HEK293 (cell line): ENCODE results near the gene SLBP.

ENCODE experiments used
- CTCF ChIA-PET: fragments of 350-600 bp; formaldehyde crosslinking; extraction: SDS; loops from one replicate; lab custom pipeline; 2021; ENCODE audit warnings: antibody characterized with exemption; lab: Yijun Ruan, JAX
- POLR2A ChIA-PET: fragments of 300-600 bp; formaldehyde crosslinking; extraction: SDS; loops from one replicate; lab custom pipeline; 2020; ENCODE audit warnings: antibody characterized with exemption, inconsistent platforms; lab: Yijun Ruan, JAX
- H3K27ac ChIP-seq: fragments of 200-500 bp; sonication (Bioruptor generic); 2 replicates; pipeline ENCODE4 v1.5.1; 2014; ENCODE audit warnings: low read depth, low read length, control low read depth, inconsistent platforms; ENCODE audit errors: extremely low read depth
- H3K36me3 ChIP-seq, 2 experiments: fragments of 200-500 bp in 1 of 2; sonication (Bioruptor generic) in 1 of 2; 1 replicate in 1 of 2; 2 replicates in 1 of 2; pipeline ENCODE4 v1.5.1; 2014 to 2017; ENCODE audit warnings: inconsistent platforms in 2 of 2, low read length in 2 of 2; ENCODE audit not compliant: control insufficient read depth in 2 of 2, insufficient read depth in 1 of 2
- H3K4me1 ChIP-seq: fragments of 200-500 bp; sonication (Bioruptor generic); 2 replicates; pipeline ENCODE4 v1.5.1; 2014; ENCODE audit warnings: mild to moderate bottlenecking, low read length, inconsistent platforms; ENCODE audit not compliant: control insufficient read depth, insufficient read depth
- H3K4me3 ChIP-seq: 2 replicates; pipeline ENCODE4 v1.5.1; 2011; ENCODE audit warnings: low read depth, mild to moderate bottlenecking, control low read depth, low read length, moderate library complexity
- H3K9me3 ChIP-seq: fragments of 200-500 bp; sonication (Bioruptor generic); 2 replicates; pipeline ENCODE4 v1.5.1; 2014; ENCODE audit warnings: low read depth, low read length, inconsistent platforms; ENCODE audit not compliant: control insufficient read depth, insufficient read depth
- FEZF1 ChIP-seq: fragments of 450-650 bp; formaldehyde crosslinking; IDR thresholded peaks from 2 replicates; pipeline ENCODE4 v1.5.1; 2016; ENCODE audit warnings: missing biosample characterization, missing genetic modification characterization
- KLF10 ChIP-seq: fragments of 450-650 bp; IDR thresholded peaks from 2 replicates; pipeline ENCODE4 v1.5.1; 2018; ENCODE audit warnings: missing biosample characterization, mild to moderate bottlenecking, missing genetic modification characterization
- MYNN ChIP-seq: fragments of 450-650 bp; formaldehyde crosslinking; IDR thresholded peaks from 2 replicates; pipeline ENCODE4 v1.5.1; 2016; ENCODE audit warnings: missing biosample characterization, missing genetic modification characterization, borderline replicate concordance
- ZBTB17 ChIP-seq: fragments of 450-650 bp; formaldehyde crosslinking; IDR thresholded peaks from 2 replicates; pipeline ENCODE4 v1.5.1; 2016; ENCODE audit warnings: missing biosample characterization, missing genetic modification characterization
- ZFHX2 ChIP-seq: fragments of 450-650 bp; formaldehyde crosslinking; conservative IDR thresholded peaks from 2 replicates; pipeline ENCODE4 v1.5.1; 2016; ENCODE audit warnings: missing biosample characterization, missing genetic modification characterization
- ZFP3 ChIP-seq: fragments of 450-650 bp; formaldehyde crosslinking; IDR thresholded peaks from 2 replicates; pipeline ENCODE4 v1.5.1; 2016; ENCODE audit warnings: low read depth, missing biosample characterization, missing genetic modification characterization
- ZFP41 ChIP-seq: fragments of 450-650 bp; formaldehyde crosslinking; IDR thresholded peaks from 2 replicates; pipeline ENCODE4 v1.5.1; 2016; ENCODE audit warnings: missing biosample characterization, missing genetic modification characterization, borderline replicate concordance
- ZIC2 ChIP-seq: fragments of 450-650 bp; formaldehyde crosslinking; IDR thresholded peaks from 2 replicates; pipeline ENCODE4 v1.5.1; 2016; ENCODE audit warnings: missing biosample characterization, missing genetic modification characterization
- ZNF133 ChIP-seq: fragments of 450-650 bp; formaldehyde crosslinking; IDR thresholded peaks from 2 replicates; pipeline ENCODE4 v1.5.1; 2016; ENCODE audit warnings: missing biosample characterization, missing genetic modification characterization
- ZNF184 ChIP-seq: fragments of 450-650 bp; IDR thresholded peaks from 2 replicates; pipeline ENCODE4 v1.5.1; 2018; ENCODE audit warnings: missing biosample characterization, mild to moderate bottlenecking, missing genetic modification characterization
- ZNF214 ChIP-seq: fragments of 450-650 bp; formaldehyde crosslinking; IDR thresholded peaks from 2 replicates; pipeline ENCODE4 v1.5.1; 2017; ENCODE audit warnings: missing biosample characterization, mild to moderate bottlenecking, missing genetic modification characterization, borderline replicate concordance
- ZNF248 ChIP-seq: fragments of 450-650 bp; formaldehyde crosslinking; IDR thresholded peaks from 2 replicates; pipeline ENCODE4 v1.5.1; 2017; ENCODE audit warnings: missing biosample characterization, missing genetic modification characterization
- ZNF544 ChIP-seq: fragments of 450-650 bp; formaldehyde crosslinking; IDR thresholded peaks from 2 replicates; pipeline ENCODE4 v1.5.0; 2017; ENCODE audit warnings: missing biosample characterization, missing genetic modification characterization
- ZSCAN23 ChIP-seq: fragments of 450-650 bp; formaldehyde crosslinking; IDR thresholded peaks from 2 replicates; pipeline ENCODE4 v1.5.1; 2016; ENCODE audit warnings: missing biosample characterization, missing genetic modification characterization
- TF ChIP-seq, protein P1 (sequence below): fragments of 450-650 bp; formaldehyde crosslinking; IDR thresholded peaks from 2 replicates; pipeline ENCODE4 v1.5.1; 2016; ENCODE audit warnings: missing biosample characterization, missing genetic modification characterization
- TF ChIP-seq, protein P2 (sequence below): fragments of 450-650 bp; formaldehyde crosslinking; IDR thresholded peaks from 2 replicates; pipeline ENCODE4 v1.5.1; 2017; ENCODE audit warnings: missing biosample characterization, missing genetic modification characterization
- TF ChIP-seq, protein P3 (sequence below): fragments of 450-650 bp; formaldehyde crosslinking; conservative IDR thresholded peaks from 2 replicates; pipeline ENCODE4 v1.5.1; 2016; ENCODE audit warnings: low read depth, missing biosample characterization, missing genetic modification characterization
- TF ChIP-seq, protein P4 (sequence below): fragments of 450-650 bp; formaldehyde crosslinking; IDR thresholded peaks from 2 replicates; pipeline ENCODE4 v1.5.1; 2016; ENCODE audit warnings: missing biosample characterization, missing genetic modification characterization

The SLBP gene

DNA sequence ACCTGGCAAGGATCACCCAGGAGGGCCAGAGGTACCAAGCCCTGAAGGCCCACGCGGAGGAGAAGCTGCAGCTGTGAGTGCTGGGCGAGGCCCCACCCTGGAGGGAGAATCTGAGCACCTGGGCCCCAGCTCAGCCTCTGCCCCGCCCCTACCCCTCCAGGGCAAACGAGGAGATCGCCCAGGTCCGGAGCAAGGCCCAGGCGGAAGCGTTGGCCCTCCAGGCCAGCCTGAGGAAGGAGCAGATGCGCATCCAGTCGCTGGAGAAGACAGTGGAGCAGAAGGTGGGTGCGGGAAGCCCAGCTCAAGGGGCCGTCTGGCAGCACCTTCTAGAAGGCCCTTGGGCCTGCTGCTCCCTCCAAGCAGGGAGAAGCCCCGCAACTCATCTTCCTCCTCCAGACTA lies 32.4 kb upstream of the SLBP start:
- ChIA-PET POLR2A (interaction anchor here (0.9 to 2.2 kb wide), 3 partner anchors 23 to 64 kb away, joined by 3 to 6 read pairs (median 4); partner anchors contain the start of genes TACC3 and TMEM129), CTCF (interaction anchor here (0.6 to 8.0 kb wide), 4 partner anchors 19 to 156 kb away, joined by 3 to 148 read pairs (median 6); no protein-coding TSS in a partner anchor)
- Histone ChIP-seq H3K4me1 (no peaks in the 10 kb centered on the region), H3K36me3 (peaks cover 0 to 52% of the 10 kb centered on the region in 2 experiments; a peak in 2 of 3 replicates), H3K27ac (no peak overlapping the region), H3K9me3 (no peaks in the 10 kb centered on the region), H3K4me3 (no peak overlapping the region)
- TF ChIP-seq FEZF1 (tag by site-specific recombination): no peak
- no peak for TF ChIP-seq MYNN
- TF ChIP-seq ZBTB17 (tag by site-specific recombination): peak; percentile 74
- no peak for TF ChIP-seq ZNF544 (tag by site-specific recombination)

DNA sequence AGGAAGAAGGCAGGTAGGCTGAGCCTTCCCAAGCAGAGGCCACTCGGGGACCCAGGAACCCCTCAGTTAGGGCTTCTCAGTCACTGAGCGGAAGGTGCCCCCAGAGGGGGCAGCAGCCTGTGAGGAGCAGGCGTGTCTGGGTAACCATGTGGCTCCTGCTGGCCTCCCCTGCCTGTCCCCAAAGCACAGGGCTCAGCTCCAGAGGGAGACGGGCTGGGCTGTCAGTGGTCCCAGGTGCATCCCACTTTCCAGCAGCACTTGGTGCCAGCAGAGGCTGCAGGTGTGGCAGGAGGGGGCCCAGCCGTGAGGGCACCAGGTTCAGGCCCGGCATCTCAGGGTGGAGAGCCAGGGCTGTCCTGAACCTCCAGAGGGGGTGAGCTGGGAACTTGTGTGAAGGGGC lies 31.9 kb upstream of the SLBP start:
- H3K4me3 ChIP-seq: no peak overlapping the region
- H3K36me3 ChIP-seq: peaks cover 0 to 58% of the 10 kb centered on the region in 2 experiments; a peak in 2 of 3 replicates
- no peaks in the 10 kb centered on the region for H3K9me3 ChIP-seq
- no peaks in the 10 kb centered on the region for H3K4me1 ChIP-seq
- no peak for TF ChIP-seq KLF10
- TF ChIP-seq, protein P1, sequence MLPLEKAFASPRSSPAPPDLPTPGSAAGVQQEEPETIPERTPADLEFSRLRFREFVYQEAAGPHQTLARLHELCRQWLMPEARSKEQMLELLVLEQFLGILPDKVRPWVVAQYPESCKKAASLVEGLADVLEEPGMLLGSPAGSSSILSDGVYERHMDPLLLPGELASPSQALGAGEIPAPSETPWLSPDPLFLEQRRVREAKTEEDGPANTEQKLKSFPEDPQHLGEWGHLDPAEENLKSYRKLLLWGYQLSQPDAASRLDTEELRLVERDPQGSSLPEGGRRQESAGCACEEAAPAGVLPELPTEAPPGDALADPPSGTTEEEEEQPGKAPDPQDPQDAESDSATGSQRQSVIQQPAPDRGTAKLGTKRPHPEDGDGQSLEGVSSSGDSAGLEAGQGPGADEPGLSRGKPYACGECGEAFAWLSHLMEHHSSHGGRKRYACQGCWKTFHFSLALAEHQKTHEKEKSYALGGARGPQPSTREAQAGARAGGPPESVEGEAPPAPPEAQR (tag by site-specific recombination): no peak
- POLR2A ChIA-PET: interaction anchor here (0.9 to 2.2 kb wide), 2 partner anchors 23 to 63 kb away, joined by 3 to 6 read pairs; partner anchors contain the start of genes TACC3 and TMEM129
- CTCF ChIA-PET: interaction anchor here (0.6 to 8.0 kb wide), 3 partner anchors 18 to 156 kb away, joined by 3 to 148 read pairs (median 7); no protein-coding TSS in a partner anchor
- H3K27ac ChIP-seq: no peak overlapping the region

DNA sequence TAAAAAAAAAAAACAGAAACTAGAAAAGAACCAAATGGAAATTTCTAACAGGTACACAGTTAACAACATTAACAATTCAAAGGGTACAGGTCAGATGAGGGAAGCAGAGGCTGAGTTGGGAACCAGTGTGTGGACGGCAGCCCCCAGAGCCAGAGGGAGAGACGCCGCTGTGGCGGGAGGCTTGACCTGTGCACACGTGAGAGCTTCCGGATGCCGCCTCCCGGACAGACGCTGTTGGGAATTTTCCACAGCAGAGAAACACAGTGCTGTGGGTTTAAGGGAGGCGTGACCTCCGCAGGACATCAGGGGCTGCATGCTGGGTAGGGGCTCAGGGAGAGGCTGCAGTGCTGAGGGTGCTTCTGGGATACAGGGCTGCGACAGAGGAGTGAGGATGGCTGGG lies 31.4 kb upstream of the SLBP start:
- TF ChIP-seq ZIC2 (tag by site-specific recombination) (peak; percentile 18; the same call in 1 of the 2 replicates), ZNF133 (tag by site-specific recombination) (no peak)
- TF ChIP-seq, protein P2, sequence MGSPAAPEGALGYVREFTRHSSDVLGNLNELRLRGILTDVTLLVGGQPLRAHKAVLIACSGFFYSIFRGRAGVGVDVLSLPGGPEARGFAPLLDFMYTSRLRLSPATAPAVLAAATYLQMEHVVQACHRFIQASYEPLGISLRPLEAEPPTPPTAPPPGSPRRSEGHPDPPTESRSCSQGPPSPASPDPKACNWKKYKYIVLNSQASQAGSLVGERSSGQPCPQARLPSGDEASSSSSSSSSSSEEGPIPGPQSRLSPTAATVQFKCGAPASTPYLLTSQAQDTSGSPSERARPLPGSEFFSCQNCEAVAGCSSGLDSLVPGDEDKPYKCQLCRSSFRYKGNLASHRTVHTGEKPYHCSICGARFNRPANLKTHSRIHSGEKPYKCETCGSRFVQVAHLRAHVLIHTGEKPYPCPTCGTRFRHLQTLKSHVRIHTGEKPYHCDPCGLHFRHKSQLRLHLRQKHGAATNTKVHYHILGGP: no peak
- Histone ChIP-seq H3K9me3 (no peaks in the 10 kb centered on the region), H3K36me3 (peaks cover 0 to 62% of the 10 kb centered on the region in 2 experiments; a peak in 2 of 3 replicates), H3K27ac (no peak overlapping the region), H3K4me1 (no peaks in the 10 kb centered on the region), H3K4me3 (no peak overlapping the region)
- CTCF ChIA-PET: interaction anchor here (8.0 kb wide), 1 partner anchor 67 kb away, joined by 148 read pairs; no protein-coding TSS in a partner anchor
- POLR2A ChIA-PET: no interaction called here

DNA sequence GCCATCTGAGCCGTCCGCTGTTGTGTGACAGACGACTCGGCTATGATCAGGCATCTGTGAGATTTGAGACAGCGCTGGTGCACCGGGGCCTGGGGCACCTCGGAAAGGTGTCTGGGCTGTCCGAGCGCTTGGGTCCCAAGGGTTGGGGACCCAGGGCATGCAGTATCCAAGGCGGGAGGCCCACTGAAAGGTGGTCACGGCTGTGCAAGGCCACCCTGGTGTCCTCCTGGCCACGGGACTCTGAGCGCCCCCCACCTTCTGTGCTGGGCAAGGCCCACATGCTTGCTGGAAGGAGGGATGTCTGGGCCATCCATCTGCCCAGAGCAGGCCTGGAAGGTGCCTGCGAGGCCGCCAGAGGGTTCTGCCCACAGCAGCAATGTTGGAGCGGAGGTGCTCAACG lies 29.1 kb upstream of the SLBP start:
- CTCF ChIA-PET: no interaction called here
- H3K36me3 ChIP-seq: peaks cover 6 to 86% of the 10 kb centered on the region in 2 experiments; a peak in 2 of 3 replicates
- TF ChIP-seq ZSCAN23 (tag by site-specific recombination) (no peak), ZFP41 (tag by site-specific recombination) (no peak), ZNF184 (tag by site-specific recombination) (no peak), ZNF248 (tag by site-specific recombination) (no peak), ZFHX2 (tag by site-specific recombination) (no peak), ZFP3 (tag by site-specific recombination) (no peak), ZNF214 (tag by site-specific recombination) (no peak)
- TF ChIP-seq, protein P3, sequence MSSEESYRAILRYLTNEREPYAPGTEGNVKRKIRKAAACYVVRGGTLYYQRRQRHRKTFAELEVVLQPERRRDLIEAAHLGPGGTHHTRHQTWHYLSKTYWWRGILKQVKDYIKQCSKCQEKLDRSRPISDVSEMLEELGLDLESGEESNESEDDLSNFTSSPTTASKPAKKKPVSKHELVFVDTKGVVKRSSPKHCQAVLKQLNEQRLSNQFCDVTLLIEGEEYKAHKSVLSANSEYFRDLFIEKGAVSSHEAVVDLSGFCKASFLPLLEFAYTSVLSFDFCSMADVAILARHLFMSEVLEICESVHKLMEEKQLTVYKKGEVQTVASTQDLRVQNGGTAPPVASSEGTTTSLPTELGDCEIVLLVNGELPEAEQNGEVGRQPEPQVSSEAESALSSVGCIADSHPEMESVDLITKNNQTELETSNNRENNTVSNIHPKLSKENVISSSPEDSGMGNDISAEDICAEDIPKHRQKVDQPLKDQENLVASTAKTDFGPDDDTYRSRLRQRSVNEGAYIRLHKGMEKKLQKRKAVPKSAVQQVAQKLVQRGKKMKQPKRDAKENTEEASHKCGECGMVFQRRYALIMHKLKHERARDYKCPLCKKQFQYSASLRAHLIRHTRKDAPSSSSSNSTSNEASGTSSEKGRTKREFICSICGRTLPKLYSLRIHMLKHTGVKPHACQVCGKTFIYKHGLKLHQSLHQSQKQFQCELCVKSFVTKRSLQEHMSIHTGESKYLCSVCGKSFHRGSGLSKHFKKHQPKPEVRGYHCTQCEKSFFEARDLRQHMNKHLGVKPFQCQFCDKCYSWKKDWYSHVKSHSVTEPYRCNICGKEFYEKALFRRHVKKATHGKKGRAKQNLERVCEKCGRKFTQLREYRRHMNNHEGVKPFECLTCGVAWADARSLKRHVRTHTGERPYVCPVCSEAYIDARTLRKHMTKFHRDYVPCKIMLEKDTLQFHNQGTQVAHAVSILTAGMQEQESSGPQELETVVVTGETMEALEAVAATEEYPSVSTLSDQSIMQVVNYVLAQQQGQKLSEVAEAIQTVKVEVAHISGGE (tag by site-specific recombination): no peak
- TF ChIP-seq, protein P4, sequence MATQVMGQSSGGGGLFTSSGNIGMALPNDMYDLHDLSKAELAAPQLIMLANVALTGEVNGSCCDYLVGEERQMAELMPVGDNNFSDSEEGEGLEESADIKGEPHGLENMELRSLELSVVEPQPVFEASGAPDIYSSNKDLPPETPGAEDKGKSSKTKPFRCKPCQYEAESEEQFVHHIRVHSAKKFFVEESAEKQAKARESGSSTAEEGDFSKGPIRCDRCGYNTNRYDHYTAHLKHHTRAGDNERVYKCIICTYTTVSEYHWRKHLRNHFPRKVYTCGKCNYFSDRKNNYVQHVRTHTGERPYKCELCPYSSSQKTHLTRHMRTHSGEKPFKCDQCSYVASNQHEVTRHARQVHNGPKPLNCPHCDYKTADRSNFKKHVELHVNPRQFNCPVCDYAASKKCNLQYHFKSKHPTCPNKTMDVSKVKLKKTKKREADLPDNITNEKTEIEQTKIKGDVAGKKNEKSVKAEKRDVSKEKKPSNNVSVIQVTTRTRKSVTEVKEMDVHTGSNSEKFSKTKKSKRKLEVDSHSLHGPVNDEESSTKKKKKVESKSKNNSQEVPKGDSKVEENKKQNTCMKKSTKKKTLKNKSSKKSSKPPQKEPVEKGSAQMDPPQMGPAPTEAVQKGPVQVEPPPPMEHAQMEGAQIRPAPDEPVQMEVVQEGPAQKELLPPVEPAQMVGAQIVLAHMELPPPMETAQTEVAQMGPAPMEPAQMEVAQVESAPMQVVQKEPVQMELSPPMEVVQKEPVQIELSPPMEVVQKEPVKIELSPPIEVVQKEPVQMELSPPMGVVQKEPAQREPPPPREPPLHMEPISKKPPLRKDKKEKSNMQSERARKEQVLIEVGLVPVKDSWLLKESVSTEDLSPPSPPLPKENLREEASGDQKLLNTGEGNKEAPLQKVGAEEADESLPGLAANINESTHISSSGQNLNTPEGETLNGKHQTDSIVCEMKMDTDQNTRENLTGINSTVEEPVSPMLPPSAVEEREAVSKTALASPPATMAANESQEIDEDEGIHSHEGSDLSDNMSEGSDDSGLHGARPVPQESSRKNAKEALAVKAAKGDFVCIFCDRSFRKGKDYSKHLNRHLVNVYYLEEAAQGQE: no peak

More for the DNA sequence above, 29.1 kb upstream of the SLBP start:
- H3K4me1 ChIP-seq: no peaks in the 10 kb centered on the region
- H3K9me3 ChIP-seq: no peaks in the 10 kb centered on the region
- H3K27ac ChIP-seq: no peak overlapping the region
- no peak overlapping the region for H3K4me3 ChIP-seq
- POLR2A ChIA-PET: no interaction called here
